Effector memory CD4-positive, alpha-beta T cell (primary cell): ENCODE data around the gene DIAPH3.

Experiments used
- DNase-seq, 3 donors: peaks; one replicate each; pipeline ENCODE4 v3.0.0-alpha.2; 2020
- H3K27ac ChIP-seq: 2 replicates; pipeline ENCODE4 v1.7.0; 2013; ENCODE audit warnings: mild to moderate bottlenecking, low read length, moderate library complexity; ENCODE audit not compliant: insufficient read depth, poor library complexity, severe bottlenecking
- H3K27me3 ChIP-seq: replicated peaks from 2 replicates; pipeline ENCODE4 v1.7.0; 2013; ENCODE audit warnings: mild to moderate bottlenecking, low read length; ENCODE audit not compliant: insufficient read depth, control insufficient read depth, poor library complexity, severe bottlenecking
- H3K36me3 ChIP-seq: 2 replicates; pipeline ENCODE4 v1.7.0; 2013; ENCODE audit warnings: mild to moderate bottlenecking, low read length, moderate library complexity; ENCODE audit not compliant: control insufficient read depth, insufficient read depth
- H3K4me1 ChIP-seq: 2 replicates; pipeline ENCODE4 v1.7.0; 2013; ENCODE audit warnings: low read length, mild to moderate bottlenecking; ENCODE audit not compliant: control insufficient read depth, insufficient read depth, poor library complexity, severe bottlenecking
- H3K4me3 ChIP-seq: 2 replicates; pipeline ENCODE4 v1.7.0; 2013; ENCODE audit warnings: low read length, low read depth, mild to moderate bottlenecking; ENCODE audit not compliant: insufficient read depth, poor library complexity, severe bottlenecking
- H3K9me3 ChIP-seq: 2 replicates; pipeline ENCODE4 v1.7.0; 2013; ENCODE audit warnings: mild to moderate bottlenecking, low read length, moderate library complexity; ENCODE audit not compliant: control insufficient read depth

Gene DIAPH3

DNA sequence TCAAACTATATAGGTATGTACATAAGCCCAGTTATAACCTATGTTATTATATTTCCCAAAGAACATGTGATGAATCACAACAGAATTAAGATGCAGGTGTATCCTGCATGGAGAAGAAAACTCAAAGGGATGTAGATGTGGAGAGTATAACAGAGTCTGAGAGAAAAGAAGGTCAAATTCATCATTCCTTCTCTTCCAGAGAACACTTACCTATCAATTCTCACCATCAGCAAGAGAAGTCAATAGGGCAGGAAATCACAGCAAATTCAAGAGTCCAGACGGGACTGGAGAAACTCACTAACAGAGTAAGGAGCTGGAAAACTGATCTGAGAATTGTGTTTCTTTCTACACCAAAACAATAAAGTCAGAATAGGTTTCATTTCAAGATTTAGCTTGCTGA is 28.4 kb downstream of the DIAPH3 start:
- no peak overlapping the region for H3K27ac ChIP-seq
- no peaks in the 10 kb centered on the region for H3K9me3 ChIP-seq
- no peak for DNase-seq

DNA sequence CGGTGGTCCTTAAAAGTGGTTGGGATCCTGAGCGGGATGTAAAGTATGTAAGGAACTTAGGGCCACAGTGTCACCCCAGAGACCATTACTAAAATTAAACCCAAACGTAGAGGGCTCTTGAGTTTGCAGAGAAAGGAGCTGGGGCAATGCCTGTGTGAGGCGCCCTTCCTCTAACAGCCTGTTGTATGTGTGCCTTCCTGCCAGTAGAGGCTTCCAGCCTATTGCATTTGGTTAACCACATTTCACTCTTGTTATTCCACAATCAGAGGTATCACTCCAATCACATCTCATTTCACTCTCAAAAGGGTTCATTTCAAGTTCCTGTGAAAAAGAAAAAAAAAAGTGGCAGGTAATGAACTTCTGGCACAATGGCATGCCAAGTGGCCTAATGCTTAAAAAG is 29.4 kb downstream of the DIAPH3 start:
- DNase-seq = no peak
- no peaks in the 10 kb centered on the region for H3K9me3 ChIP-seq
- no peaks in the 10 kb centered on the region for H3K36me3 ChIP-seq
- no peaks in the 10 kb centered on the region for H3K27me3 ChIP-seq
- H3K4me3 ChIP-seq = no peak overlapping the region
- H3K4me1 ChIP-seq = no peaks in the 10 kb centered on the region
- no peak overlapping the region for H3K27ac ChIP-seq

More for the DNA sequence above, 28.4 kb downstream of the DIAPH3 start:
- Histone ChIP-seq H3K27me3 (no peaks in the 10 kb centered on the region), H3K4me1 (no peaks in the 10 kb centered on the region), H3K4me3 (no peak overlapping the region), H3K36me3 (no peaks in the 10 kb centered on the region)

GRCh38 chr13:60121337-60121687 is 42.4 kb downstream of the DIAPH3 start:
- Histone ChIP-seq H3K9me3 (no peaks in the 10 kb centered on the region), H3K27ac (no peak overlapping the region), H3K27me3 (no peaks in the 10 kb centered on the region), H3K4me3 (no peak overlapping the region), H3K4me1 (no peaks in the 10 kb centered on the region), H3K36me3 (no peaks in the 10 kb centered on the region)
- no peak for DNase-seq

DNA sequence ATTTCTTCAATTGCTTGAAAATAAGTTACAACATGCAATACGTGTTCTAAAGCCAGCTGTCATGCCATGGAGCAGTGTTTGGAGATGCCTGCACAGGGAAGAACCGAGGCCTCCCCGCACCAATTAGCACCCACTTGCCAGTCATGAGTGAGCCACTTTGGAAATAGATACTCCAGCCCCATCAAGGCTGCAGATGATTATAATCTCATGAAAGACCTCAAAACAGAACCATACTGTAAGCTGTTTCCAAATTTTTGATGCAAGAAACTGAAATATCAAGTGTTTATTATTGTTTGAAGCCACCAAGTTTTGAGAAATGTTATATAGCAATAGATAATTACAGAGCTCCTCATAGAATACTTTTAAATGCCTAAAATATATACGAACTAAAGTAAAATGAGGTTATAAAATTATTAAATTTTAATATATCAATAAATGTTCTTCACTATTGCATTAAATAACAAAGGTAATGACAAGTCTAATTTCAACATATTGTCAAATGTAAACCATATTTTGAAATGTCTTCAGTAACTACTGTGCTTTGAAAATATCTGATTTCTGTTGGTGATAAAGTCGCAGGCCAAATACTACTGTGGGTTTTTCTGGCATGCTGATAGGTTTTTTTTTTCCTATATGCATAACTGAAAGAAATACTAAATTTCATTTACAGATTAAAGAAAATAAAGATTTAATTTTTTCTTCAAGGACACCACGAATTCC is 43.0 kb downstream of the DIAPH3 start:
- DNase-seq = no peak
- Histone ChIP-seq H3K4me1 (no peaks in the 10 kb centered on the region), H3K27ac (no peak overlapping the region), H3K9me3 (no peaks in the 10 kb centered on the region), H3K4me3 (no peak overlapping the region), H3K36me3 (no peaks in the 10 kb centered on the region), H3K27me3 (no peaks in the 10 kb centered on the region)

GRCh38 chr13:60118696-60119400 is 44.9 kb downstream of the DIAPH3 start:
- no peak for DNase-seq
- Histone ChIP-seq H3K27ac (no peak overlapping the region), H3K27me3 (no peaks in the 10 kb centered on the region), H3K36me3 (no peaks in the 10 kb centered on the region), H3K4me3 (no peak overlapping the region), H3K9me3 (no peaks in the 10 kb centered on the region), H3K4me1 (no peaks in the 10 kb centered on the region)

GRCh38 chr13:60114499-60115028 is 49.2 kb downstream of the DIAPH3 start:
- DNase-seq = no peak
- no peak overlapping the region for H3K4me3 ChIP-seq
- no peaks in the 10 kb centered on the region for H3K27me3 ChIP-seq
- no peak overlapping the region for H3K27ac ChIP-seq
- H3K4me1 ChIP-seq = no peaks in the 10 kb centered on the region
- no peaks in the 10 kb centered on the region for H3K36me3 ChIP-seq
- H3K9me3 ChIP-seq = no peaks in the 10 kb centered on the region

- Histone ChIP-seq H3K9me3 (no peaks in the 10 kb centered on the region), H3K36me3 (no peaks in the 10 kb centered on the region), H3K27me3 (no peaks in the 10 kb centered on the region), H3K27ac (no peak overlapping the region), H3K4me1 (no peaks in the 10 kb centered on the region), H3K4me3 (no peak overlapping the region)
- DNase-seq = no peak
These were observed 51.0 kb downstream of the DIAPH3 start for GRCh38 chr13:60112771-60113170.

- no peaks in the 10 kb centered on the region for H3K27me3 ChIP-seq
- H3K27ac ChIP-seq = no peak overlapping the region
- no peaks in the 10 kb centered on the region for H3K4me1 ChIP-seq
- DNase-seq = no peak
- no peak overlapping the region for H3K4me3 ChIP-seq
- no peaks in the 10 kb centered on the region for H3K9me3 ChIP-seq
- no peaks in the 10 kb centered on the region for H3K36me3 ChIP-seq
These were observed 52.0 kb downstream of the DIAPH3 start for GRCh38 chr13:60111691-60112090.

DNA sequence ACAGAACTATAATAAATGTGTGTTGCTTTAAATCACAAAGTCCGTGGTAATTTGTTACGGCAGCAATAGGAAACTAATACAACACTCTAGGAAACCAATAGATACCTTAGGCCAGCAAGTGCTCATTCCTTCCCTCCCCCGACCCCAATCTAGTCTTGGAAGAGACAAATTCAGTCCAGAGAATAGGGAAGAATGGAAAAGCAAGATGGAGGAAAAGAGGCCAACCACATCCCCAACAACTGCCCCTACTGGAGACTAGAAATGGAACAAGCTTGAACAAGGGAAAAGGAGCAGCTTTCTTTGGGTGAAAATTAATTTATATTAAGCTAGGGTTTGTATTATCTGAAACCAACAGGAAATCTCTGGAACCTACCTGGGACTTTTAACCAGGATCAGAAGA is 54.4 kb downstream of the DIAPH3 start:
- no peaks in the 10 kb centered on the region for H3K36me3 ChIP-seq

GRCh38 chr13:60108589-60108988 is 55.1 kb downstream of the DIAPH3 start:
- Histone ChIP-seq H3K4me3 (no peak overlapping the region), H3K27ac (no peak overlapping the region), H3K4me1 (no peaks in the 10 kb centered on the region), H3K27me3 (no peaks in the 10 kb centered on the region), H3K36me3 (no peaks in the 10 kb centered on the region), H3K9me3 (no peaks in the 10 kb centered on the region)
- DNase-seq = no peak

More for the DNA sequence above, 54.4 kb downstream of the DIAPH3 start:
- DNase-seq = no peak
- Histone ChIP-seq H3K4me3 (no peak overlapping the region), H3K27me3 (no peaks in the 10 kb centered on the region), H3K27ac (no peak overlapping the region), H3K4me1 (no peaks in the 10 kb centered on the region), H3K9me3 (no peaks in the 10 kb centered on the region)
